Measurements from ENCODE around the gene HSF2. TPM values are rescaled to one million over a fixed set of nuclear protein-coding genes. Genes with fewer than 3 reads are reported as not detected.

Gene HSF2
- total RNA-seq, 1 donor from 2014 or later: 27.5 TPM

DNA sequence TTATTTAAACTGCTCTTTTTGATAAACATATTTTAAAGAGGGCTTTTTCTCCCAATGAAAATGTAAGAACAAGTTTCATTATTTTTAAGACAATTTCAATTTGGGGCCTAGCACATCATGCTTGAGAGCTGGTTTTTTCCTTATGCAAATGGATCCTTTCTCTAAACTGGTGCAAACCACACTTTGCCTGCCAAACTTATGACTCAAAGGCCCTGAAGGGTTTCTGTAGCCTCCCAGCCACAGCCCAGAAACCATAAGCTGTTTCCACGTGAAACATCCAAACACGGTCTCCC is 451 bp upstream of the HSF2 start:
- Histone ChIP-seq H3K9me3 (no peaks in the 10 kb centered on the region), H3K4me1 (peaks cover 26% of the 10 kb centered on the region), H3K27ac (peak overlapping the region; percentile 80), H3K4me3 (peak overlapping the region in 1 of 2 donors; percentile 75), H3K36me3 (no peaks in the 10 kb centered on the region), H3K27me3 (no peaks in the 10 kb centered on the region)
- intact Hi-C loops (cut with DNase I): no loop called here
- DNase-seq (ENCODE audit: extremely low spot score in 2 of 2): no peak
- no peak for TF ChIP-seq POLR2A (IDR thresholded peaks at IDR 0.05)
- TF ChIP-seq, protein P1, sequence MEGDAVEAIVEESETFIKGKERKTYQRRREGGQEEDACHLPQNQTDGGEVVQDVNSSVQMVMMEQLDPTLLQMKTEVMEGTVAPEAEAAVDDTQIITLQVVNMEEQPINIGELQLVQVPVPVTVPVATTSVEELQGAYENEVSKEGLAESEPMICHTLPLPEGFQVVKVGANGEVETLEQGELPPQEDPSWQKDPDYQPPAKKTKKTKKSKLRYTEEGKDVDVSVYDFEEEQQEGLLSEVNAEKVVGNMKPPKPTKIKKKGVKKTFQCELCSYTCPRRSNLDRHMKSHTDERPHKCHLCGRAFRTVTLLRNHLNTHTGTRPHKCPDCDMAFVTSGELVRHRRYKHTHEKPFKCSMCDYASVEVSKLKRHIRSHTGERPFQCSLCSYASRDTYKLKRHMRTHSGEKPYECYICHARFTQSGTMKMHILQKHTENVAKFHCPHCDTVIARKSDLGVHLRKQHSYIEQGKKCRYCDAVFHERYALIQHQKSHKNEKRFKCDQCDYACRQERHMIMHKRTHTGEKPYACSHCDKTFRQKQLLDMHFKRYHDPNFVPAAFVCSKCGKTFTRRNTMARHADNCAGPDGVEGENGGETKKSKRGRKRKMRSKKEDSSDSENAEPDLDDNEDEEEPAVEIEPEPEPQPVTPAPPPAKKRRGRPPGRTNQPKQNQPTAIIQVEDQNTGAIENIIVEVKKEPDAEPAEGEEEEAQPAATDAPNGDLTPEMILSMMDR (IDR thresholded peaks at IDR 0.05): no peak
- TF ChIP-seq POLR2AphosphoS5 (IDR thresholded peaks at IDR 0.05; ENCODE audit: insufficient read depth in 1 of 2, low read depth in 1 of 2): no peak

GRCh38 chr6:122400121-122400450 is 634 bp downstream of the HSF2 start:
- H3K4me1 ChIP-seq: peaks cover 32% of the 10 kb centered on the region
- no peaks in the 10 kb centered on the region for H3K36me3 ChIP-seq
- TF ChIP-seq POLR2AphosphoS5 (IDR thresholded peaks at IDR 0.05; ENCODE audit: insufficient read depth in 1 of 2, low read depth in 1 of 2) (no peak), POLR2A (IDR thresholded peaks at IDR 0.05) (no peak)
- TF ChIP-seq, protein P1 (IDR thresholded peaks at IDR 0.05): no peak
- H3K27ac ChIP-seq: peak overlapping the region; percentile 80
- H3K27me3 ChIP-seq: no peaks in the 10 kb centered on the region
- intact Hi-C loops (cut with DNase I): no loop called here
- peak overlapping the region; percentile 75 to 96 for H3K4me3 ChIP-seq
- H3K9me3 ChIP-seq: no peaks in the 10 kb centered on the region
- DNase-seq (ENCODE audit: extremely low spot score in 2 of 2): peak in 1 of 2 donors; percentile 86

GRCh38 chr6:122400462-122401089 is 1.1 kb downstream of the HSF2 start:
- peak overlapping the region; percentile 80 for H3K27ac ChIP-seq
- peaks cover 32% of the 10 kb centered on the region for H3K4me1 ChIP-seq
- intact Hi-C loops (cut with DNase I): no loop called here

DNA sequence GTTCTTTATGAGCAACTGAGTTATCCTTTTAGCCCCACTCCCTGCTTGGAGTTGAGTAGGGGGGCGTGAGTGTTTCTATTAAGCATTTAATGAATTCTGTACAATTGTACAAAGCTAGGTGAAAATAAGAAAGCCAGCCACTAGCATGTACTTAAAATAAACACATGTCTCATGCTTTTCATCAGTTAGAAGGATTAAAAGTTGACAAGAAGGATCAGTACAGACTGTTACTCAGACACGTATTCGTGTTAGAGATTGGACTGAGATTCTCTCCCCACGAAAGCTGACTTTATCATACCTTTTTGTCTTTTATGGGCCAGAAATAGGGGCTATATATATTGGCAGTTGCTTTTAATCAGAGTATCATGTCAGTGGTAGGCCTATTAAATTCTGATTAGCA is 1.7 kb downstream of the HSF2 start:
- peak overlapping the region; percentile 75 to 96 for H3K4me3 ChIP-seq
- peaks cover 32% of the 10 kb centered on the region for H3K4me1 ChIP-seq
- TF ChIP-seq POLR2A (IDR thresholded peaks at IDR 0.05) (no peak), POLR2AphosphoS5 (IDR thresholded peaks at IDR 0.05; ENCODE audit: insufficient read depth in 1 of 2, low read depth in 1 of 2) (no peak)
- TF ChIP-seq, protein P1 (IDR thresholded peaks at IDR 0.05): no peak
- H3K27ac ChIP-seq: no peak overlapping the region
- intact Hi-C loops (cut with DNase I): no loop called here
- H3K9me3 ChIP-seq: no peaks in the 10 kb centered on the region
- H3K36me3 ChIP-seq: no peaks in the 10 kb centered on the region
- DNase-seq (ENCODE audit: extremely low spot score in 2 of 2): no peak
- H3K27me3 ChIP-seq: no peaks in the 10 kb centered on the region

More at GRCh38 chr6:122400462-122401089, 1.1 kb downstream of the HSF2 start:
- Histone ChIP-seq H3K4me3 (peak overlapping the region; percentile 75 to 96), H3K27me3 (no peaks in the 10 kb centered on the region), H3K9me3 (no peaks in the 10 kb centered on the region), H3K36me3 (no peaks in the 10 kb centered on the region)
- TF ChIP-seq POLR2AphosphoS5 (IDR thresholded peaks at IDR 0.05; ENCODE audit: insufficient read depth in 1 of 2, low read depth in 1 of 2) (no peak), POLR2A (IDR thresholded peaks at IDR 0.05) (no peak)
- TF ChIP-seq, protein P1 (IDR thresholded peaks at IDR 0.05): no peak
- no peak for DNase-seq (ENCODE audit: extremely low spot score in 2 of 2)

DNA sequence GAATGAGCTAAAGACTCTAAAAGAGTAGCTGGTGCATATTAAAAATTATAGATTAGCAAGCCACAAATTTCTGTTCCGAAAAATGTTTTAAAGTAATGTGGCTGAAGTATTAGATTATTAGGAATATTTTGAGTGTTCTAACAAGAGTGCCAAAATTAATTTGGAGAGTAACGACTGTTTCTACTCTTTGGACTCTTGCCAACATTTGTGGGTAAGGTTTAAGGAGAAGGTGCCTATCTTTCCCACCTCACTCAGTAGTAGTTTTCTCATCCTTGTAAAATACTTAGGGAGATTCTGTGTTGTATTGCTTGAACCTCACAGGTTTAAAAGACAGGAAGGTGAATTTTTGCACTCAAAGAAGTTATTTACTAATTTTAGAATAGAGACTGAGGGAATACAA is 5.0 kb downstream of the HSF2 start:
- no peak for DNase-seq (ENCODE audit: extremely low spot score in 2 of 2)
- TF ChIP-seq POLR2A (IDR thresholded peaks at IDR 0.05) (no peak), POLR2AphosphoS5 (IDR thresholded peaks at IDR 0.05; ENCODE audit: insufficient read depth in 1 of 2, low read depth in 1 of 2) (no peak)
- TF ChIP-seq, protein P1 (IDR thresholded peaks at IDR 0.05): no peak
- Histone ChIP-seq H3K27me3 (no peaks in the 10 kb centered on the region), H3K4me3 (no peak overlapping the region), H3K9me3 (no peaks in the 10 kb centered on the region), H3K27ac (no peak overlapping the region), H3K4me1 (peaks cover 32% of the 10 kb centered on the region), H3K36me3 (no peaks in the 10 kb centered on the region)
- intact Hi-C loops (cut with DNase I): no loop called here

Data from vagina (tissue), 2 donors.